ENCODE measurements around the gene BICDL2. TPM values are rescaled to one million over a fixed set of nuclear protein-coding genes. Genes with fewer than 3 reads are reported as not detected.

BICDL2 gene, protein sequence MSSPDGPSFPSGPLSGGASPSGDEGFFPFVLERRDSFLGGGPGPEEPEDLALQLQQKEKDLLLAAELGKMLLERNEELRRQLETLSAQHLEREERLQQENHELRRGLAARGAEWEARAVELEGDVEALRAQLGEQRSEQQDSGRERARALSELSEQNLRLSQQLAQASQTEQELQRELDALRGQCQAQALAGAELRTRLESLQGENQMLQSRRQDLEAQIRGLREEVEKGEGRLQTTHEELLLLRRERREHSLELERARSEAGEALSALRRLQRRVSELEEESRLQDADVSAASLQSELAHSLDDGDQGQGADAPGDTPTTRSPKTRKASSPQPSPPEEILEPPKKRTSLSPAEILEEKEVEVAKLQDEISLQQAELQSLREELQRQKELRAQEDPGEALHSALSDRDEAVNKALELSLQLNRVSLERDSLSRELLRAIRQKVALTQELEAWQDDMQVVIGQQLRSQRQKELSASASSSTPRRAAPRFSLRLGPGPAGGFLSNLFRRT
- total RNA-seq, result under 0.01 TPM in 1 of 2 replicates, not detected in the other

DNA sequence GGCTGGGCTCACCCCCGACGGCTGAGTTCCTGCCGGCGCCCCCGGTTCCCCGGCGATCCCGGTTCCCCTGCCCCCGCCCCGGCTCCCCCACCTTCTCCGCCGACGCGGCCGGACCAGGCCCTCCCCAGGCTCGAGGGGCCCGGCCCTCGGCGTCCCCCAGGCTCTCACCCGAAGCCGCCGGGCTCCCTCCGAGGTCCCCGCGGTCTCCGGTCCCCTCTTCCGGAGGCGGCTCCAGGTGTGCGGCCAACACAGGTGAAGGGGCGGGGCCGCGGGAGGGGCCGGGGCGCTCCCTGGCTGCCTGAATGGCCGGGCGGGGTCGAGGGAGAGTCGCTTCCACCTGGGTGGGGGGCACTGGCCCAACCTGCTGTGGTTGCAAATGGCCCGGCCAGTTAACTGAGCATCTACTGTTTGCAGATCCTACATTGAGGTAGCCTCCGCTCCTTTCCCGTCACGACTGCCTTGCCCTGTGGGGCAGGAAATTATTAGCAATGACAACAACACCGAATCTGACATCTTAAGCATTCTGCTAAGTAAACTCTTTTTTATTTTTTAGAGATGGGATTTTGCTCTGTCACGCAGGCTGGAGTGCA is at the start of gene BICDL2:
Gene BICDL2 (minus strand): TSS at position 219 of the 590 bp plus-strand sequence. CDS start 1,448 bp downstream, outside the sequence.

GRCh38 chr16:3065069-3065741 is 28.5 kb upstream of the BICDL2 start, which contains the start of gene IL32:
TSS of gene IL32 (plus strand) at chr16:3065640. CDS start at chr16:3065812, 172 bp downstream.

GRCh38 chr16:3045758-3046640 is 9.3 kb upstream of the BICDL2 start, which contains the start of gene MMP25:
TSS of gene MMP25 (plus strand) at chr16:3046561. CDS start at chr16:3046918, 357 bp downstream.

DNA sequence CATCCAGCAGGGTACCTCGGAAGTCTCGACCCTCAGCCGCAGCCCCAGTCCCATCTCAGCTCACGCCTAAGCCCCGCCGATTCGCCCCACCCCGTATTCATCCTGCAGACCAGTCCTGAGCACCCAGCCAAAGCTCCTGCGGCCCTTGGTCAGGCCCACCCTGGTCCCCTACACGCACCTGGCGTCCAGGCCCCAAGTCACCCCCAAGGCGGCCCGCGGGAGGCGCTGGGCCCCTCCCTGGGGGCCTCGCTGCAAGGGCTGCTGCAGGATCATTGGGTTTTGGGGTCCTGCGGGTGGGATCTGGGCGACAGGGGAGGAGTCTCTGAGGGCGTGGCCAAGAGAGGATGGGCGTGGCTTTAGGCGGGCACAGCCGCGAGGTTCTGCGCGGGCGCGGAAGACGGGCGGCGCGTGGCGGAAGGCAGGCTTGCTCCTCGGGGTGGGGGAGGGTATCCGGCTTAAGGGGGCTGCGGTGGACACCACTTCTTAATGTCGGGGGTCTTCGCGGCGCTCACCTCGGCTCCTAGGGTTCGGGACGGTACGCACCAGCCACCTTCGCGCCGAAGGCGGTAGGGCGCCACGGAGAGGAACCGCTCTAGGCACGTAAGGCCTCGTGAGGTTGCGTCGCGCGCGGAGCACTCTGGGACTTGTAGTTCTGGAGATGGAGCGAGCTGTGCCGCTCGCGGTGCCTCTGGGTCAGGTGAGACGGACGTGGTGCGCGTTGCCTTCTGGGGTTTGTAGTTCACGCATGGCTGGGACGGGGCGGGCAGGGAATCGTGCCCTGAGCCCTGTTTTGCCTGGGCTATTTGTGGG is 12.9 kb downstream of the BICDL2 start, which contains the start of the genes HCFC1R1 and THOC6:
Gene HCFC1R1 (minus strand): TSS at position 274 of the 810 bp plus-strand sequence. CDS start 1 bp downstream, at position 273.
Gene THOC6 (plus strand): TSS at position 367 of the 810 bp plus-strand sequence. CDS start 292 bp downstream, at position 659.

DNA sequence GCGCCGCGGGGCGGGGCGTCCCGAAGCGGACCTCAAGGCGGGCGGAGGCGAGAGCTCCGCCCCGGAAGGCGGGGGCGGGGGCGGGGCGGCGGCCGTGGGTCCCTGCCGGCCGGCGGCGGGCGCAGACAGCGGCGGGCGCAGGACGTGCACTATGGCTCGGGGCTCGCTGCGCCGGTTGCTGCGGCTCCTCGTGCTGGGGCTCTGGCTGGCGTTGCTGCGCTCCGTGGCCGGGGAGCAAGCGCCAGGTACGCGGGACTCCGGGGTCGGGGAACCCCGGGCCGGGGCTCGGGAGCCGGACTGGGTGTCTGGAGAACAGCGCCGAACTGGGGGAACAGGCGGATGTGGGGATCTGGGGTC is 16.5 kb downstream of the BICDL2 start, which contains the start of gene TNFRSF12A:
Gene TNFRSF12A (plus strand): TSS at position 122 of the 357 bp plus-strand sequence. CDS start 30 bp downstream, at position 152.

GRCh38 chr16:3017794-3018506 is 18.8 kb downstream of the BICDL2 start, which contains the start of gene CLDN6:
TSS of gene CLDN6 (minus strand) at chr16:3018183. CDS start at chr16:3016021, 2,162 bp downstream.

GRCh38 chr16:3012828-3013420 is 23.8 kb downstream of the BICDL2 start, which contains the start of gene CLDN9:
TSS of gene CLDN9 (plus strand) at chr16:3012923. CDS start at chr16:3013363, 440 bp downstream.

GRCh38 chr16:2980227-2981176 is 56.2 kb downstream of the BICDL2 start, which contains the start of gene PKMYT1:
TSS of gene PKMYT1 (minus strand) at chr16:2980446. CDS start at chr16:2979657, 789 bp downstream.

Small RNA genes lying within 50 kb of the gene (small RNA-seq; reads per million reads assigned to genes)
- gene LINC00514 (ENCODE audit: low replicate concordance) (0.13 reads per million), gene RNU1-22P (ENCODE audit: low replicate concordance) (0.16 reads per million)

Other genes starting within 250 kb of the BICDL2 start
- gene PRSS33, start 249.4 kb downstream of the BICDL2 start, total RNA-seq, result not detected in 2 replicates
- gene PRSS41, start 238.5 kb downstream of the BICDL2 start, total RNA-seq, result not detected in 2 replicates
- gene PRSS21, start 219.7 kb downstream of the BICDL2 start, total RNA-seq, result not detected in 2 replicates
- gene ZG16B, start 206.6 kb downstream of the BICDL2 start, total RNA-seq, result 0.29 TPM in 1 of 2 replicates, not detected in the other
- 2.7 TPM in 1 of 2 replicates, not detected in the other for gene PRSS22, start 178.8 kb downstream of the BICDL2 start, total RNA-seq
- gene FLYWCH2, start 153.7 kb downstream of the BICDL2 start, total RNA-seq, result 53.0 and 83.3 TPM in 2 replicates
- 42.2 and 55.8 TPM in 2 replicates for gene FLYWCH1, start 125.0 kb downstream of the BICDL2 start, total RNA-seq
- gene KREMEN2, start 72.7 kb downstream of the BICDL2 start, total RNA-seq, result not detected in 2 replicates
- 1.1 and 12.2 TPM in 2 replicates for gene PAQR4, start 67.6 kb downstream of the BICDL2 start, total RNA-seq
- 0.22 and 27.1 TPM in 2 replicates for gene PKMYT1, start 56.5 kb downstream of the BICDL2 start, total RNA-seq
- gene CLDN9, start 24.0 kb downstream of the BICDL2 start, total RNA-seq, result not detected in 2 replicates
- 0.14 and 0.22 TPM in 2 replicates for gene CLDN6, start 18.8 kb downstream of the BICDL2 start, total RNA-seq
- gene TNFRSF12A, start 16.6 kb downstream of the BICDL2 start, total RNA-seq, result 216 and 619 TPM in 2 replicates
- gene HCFC1R1, start 13.0 kb downstream of the BICDL2 start, total RNA-seq, result 11.6 and 21.7 TPM in 2 replicates
- gene THOC6, start 12.9 kb downstream of the BICDL2 start, total RNA-seq, result 32.2 and 40.7 TPM in 2 replicates
- gene MMP25, start 9.6 kb upstream of the BICDL2 start, total RNA-seq, result not detected in 2 replicates
- gene IL32, start 28.7 kb upstream of the BICDL2 start, total RNA-seq, result 3.7 and 21.7 TPM in 2 replicates
- not detected in 2 replicates for gene ZSCAN10, start 62.4 kb upstream of the BICDL2 start, total RNA-seq
- 17.9 and 20.0 TPM in 2 replicates for gene ZNF205, start 75.6 kb upstream of the BICDL2 start, total RNA-seq
- 8.3 and 11.4 TPM in 2 replicates for gene ZNF213, start 98.1 kb upstream of the BICDL2 start, total RNA-seq
- not detected in 2 replicates for gene OR1F1, start 151.3 kb upstream of the BICDL2 start, total RNA-seq
- gene ZNF200, start 198.2 kb upstream of the BICDL2 start, total RNA-seq, result 12.9 and 14.0 TPM in 2 replicates
- gene MEFV, start 219.7 kb upstream of the BICDL2 start, total RNA-seq, result not detected in 2 replicates
- gene ZNF263, start 246.5 kb upstream of the BICDL2 start, total RNA-seq, result 49.5 and 54.7 TPM in 2 replicates

All from placental pericyte (primary cell).